Measurements from ENCODE around the gene ATP6V1E1.

- TF ChIP-seq CTCF (conservative IDR thresholded peaks at IDR 0.05 in 1 of 2, IDR thresholded peaks at IDR 0.05 in 1 of 2; ENCODE audit: low read depth in 1 of 2, low read length in 2 of 2) (no peak), EZH2 (IDR thresholded peaks at IDR 0.05; ENCODE audit: low read length, missing control alignments) (no peak)
These were observed 19.4 kb upstream of the ATP6V1E1 start for GRCh38 chr22:17647991-17648390.

Measured in fibroblast of lung (primary cell).